GM18508 (cell line): ENCODE data around the gene FLNB.

Source experiments
- ATAC-seq: cut with Tn5 transposase; IDR thresholded peaks from one replicate; pipeline ENCODE4 v1.9.1; 2021; ENCODE audit warnings: moderate number of reproducible peaks; ENCODE audit not compliant: insufficient read depth, unreplicated experiment

FLNB gene

GRCh38 chr3:58101499-58102389 lies 93.5 kb downstream of the FLNB start:
- ATAC-seq, result no peak

DNA sequence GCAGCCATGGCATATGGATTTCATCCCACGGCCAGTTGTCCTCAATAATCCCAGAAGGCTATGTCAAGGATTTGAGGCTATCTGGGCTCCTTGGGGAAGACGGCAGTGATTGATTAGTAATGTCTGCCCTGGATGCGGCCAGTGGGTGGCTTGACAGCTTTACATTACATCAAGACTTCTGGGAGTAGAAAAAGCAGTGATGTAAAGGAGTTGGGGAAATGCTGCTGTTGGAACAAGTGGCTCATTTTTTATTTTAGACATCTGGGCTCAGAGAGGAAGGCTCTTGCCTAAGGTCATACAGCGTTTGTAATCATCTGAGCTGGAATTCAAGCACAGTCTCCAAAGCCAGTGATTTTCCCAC lies 94.1 kb downstream of the FLNB start:
- ATAC-seq, result no peak

GRCh38 chr3:58102976-58103451 lies 94.8 kb downstream of the FLNB start:
- ATAC-seq, result no peak

GRCh38 chr3:58104151-58104550 lies 95.9 kb downstream of the FLNB start:
- no peak for ATAC-seq

GRCh38 chr3:58104712-58105111 lies 96.5 kb downstream of the FLNB start:
- ATAC-seq, result no peak

GRCh38 chr3:58105196-58105595 lies 97.0 kb downstream of the FLNB start:
- ATAC-seq, result no peak

GRCh38 chr3:58106061-58106460 lies 97.8 kb downstream of the FLNB start:
- no peak for ATAC-seq

- ATAC-seq, result no peak
Measured at GRCh38 chr3:58106640-58107039, 98.4 kb downstream of the FLNB start.

GRCh38 chr3:58107597-58107996 lies 99.4 kb downstream of the FLNB start:
- no peak for ATAC-seq

- no peak for ATAC-seq
Measured at GRCh38 chr3:58109752-58110151, 101.5 kb downstream of the FLNB start.

- ATAC-seq, result no peak
Measured at GRCh38 chr3:58111513-58112184, 103.4 kb downstream of the FLNB start.

DNA sequence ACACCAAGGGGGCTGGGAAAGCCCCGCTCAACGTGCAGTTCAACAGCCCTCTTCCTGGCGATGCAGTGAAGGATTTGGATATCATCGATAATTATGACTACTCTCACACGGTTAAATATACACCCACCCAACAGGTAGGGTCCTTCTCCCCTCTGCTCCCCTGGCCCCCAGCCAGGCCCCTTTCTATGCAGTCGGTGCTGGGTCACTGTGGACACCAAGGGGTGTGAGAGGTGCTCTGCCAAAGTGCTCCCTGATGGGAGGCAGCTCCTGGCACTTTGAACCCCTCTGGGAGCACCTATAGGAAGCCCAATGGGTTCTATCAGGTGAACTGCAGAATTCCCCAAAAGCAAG lies 103.9 kb downstream of the FLNB start:
- ATAC-seq, result no peak

DNA sequence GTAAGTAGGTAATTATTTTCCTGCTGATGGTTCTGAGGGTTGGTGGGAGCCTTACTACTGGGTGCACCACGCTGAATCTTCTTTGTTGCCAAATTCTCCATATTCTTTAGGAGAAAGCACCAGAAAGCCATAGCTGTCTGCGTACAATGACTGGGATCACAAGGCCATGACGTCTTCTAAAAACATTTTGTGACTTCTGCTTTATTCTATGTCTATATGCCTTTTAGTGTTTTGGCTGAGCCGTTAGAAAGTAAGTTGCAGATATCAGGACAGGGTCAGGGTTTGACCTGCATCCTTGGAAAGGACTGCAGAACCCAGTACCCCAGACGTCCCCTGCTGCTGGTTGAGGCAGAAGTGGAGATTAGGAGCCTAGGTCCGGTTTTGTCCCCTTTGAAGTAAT lies 107.0 kb downstream of the FLNB start:
- ATAC-seq, result no peak

GRCh38 chr3:58116161-58116955 lies 108.1 kb downstream of the FLNB start:
- ATAC-seq, result no peak

- no peak for ATAC-seq
Measured at GRCh38 chr3:58116985-58117384, 108.8 kb downstream of the FLNB start.

DNA sequence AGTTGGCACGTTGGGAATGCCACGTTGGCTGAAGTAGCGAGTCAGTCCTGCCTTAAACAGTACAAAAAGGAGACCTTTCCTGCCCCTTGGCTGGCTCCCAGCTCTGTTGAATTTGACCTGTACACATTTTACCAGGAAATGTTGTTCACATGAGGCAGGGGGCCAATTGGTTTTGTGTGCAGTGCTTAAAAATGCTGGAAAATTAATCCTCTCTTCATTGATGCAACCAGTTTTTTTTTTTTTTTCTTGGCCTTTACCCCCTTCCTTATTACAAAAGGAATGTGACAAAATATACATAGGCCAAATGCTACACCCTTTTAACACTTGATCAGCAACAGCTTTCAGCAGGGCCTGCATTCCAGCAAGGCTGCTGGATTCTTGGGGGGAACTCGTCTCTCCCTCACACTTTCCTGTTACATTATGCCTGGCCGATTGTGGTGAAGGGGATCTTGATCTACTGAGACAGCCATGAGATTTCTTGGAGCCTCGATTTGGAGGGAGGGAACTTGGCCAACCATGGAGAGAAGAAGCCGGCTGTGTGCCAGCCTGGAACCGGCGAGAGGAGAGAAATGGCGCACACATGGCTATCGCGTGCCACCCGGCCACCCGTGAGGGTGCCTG lies 109.4 kb downstream of the FLNB start:
- no peak for ATAC-seq

DNA sequence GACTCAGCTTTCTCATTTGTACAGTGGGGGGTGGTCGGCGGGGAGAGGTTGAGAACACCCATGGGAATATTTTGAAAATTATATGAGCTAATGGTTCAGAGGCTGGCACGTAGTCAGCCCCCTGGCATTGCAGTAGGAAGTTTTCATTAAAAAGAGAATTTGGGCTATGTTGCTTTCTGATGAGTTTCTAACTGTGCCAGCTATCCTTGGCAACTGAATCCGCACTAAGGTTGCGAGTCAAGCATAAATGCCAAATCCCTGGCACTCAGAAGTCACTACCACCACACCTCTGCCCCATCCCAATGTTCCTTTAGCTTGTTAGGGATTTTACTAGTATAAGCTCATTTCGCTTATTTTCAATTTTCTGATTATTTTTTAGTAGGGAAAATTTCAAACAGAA lies 111.0 kb downstream of the FLNB start:
- ATAC-seq, result no peak

- no peak for ATAC-seq
Measured at GRCh38 chr3:58120075-58120812, 112.0 kb downstream of the FLNB start.

GRCh38 chr3:58121183-58121582 lies 113.0 kb downstream of the FLNB start:
- ATAC-seq, result no peak
